HEK293 (cell line): ENCODE measurements around the gene ATP2A3.

Experiments
- CTCF ChIA-PET: fragments of 350-600 bp; formaldehyde crosslinking; extraction: SDS; loops from one replicate; lab custom pipeline; 2021; ENCODE audit warnings: antibody characterized with exemption; lab: Yijun Ruan, JAX
- POLR2A ChIA-PET: fragments of 300-600 bp; formaldehyde crosslinking; extraction: SDS; loops from one replicate; lab custom pipeline; 2020; ENCODE audit warnings: antibody characterized with exemption, inconsistent platforms; lab: Yijun Ruan, JAX
- H3K27ac ChIP-seq: fragments of 200-500 bp; sonication (Bioruptor generic); 2 replicates; pipeline ENCODE4 v1.5.1; 2014; ENCODE audit warnings: low read depth, low read length, control low read depth, inconsistent platforms; ENCODE audit errors: extremely low read depth
- H3K36me3 ChIP-seq, 2 experiments: fragments of 200-500 bp in 1 of 2; sonication (Bioruptor generic) in 1 of 2; 1 replicate in 1 of 2; 2 replicates in 1 of 2; pipeline ENCODE4 v1.5.1; 2014 to 2017; ENCODE audit warnings: inconsistent platforms in 2 of 2, low read length in 2 of 2; ENCODE audit not compliant: control insufficient read depth in 2 of 2, insufficient read depth in 1 of 2
- H3K4me1 ChIP-seq: fragments of 200-500 bp; sonication (Bioruptor generic); 2 replicates; pipeline ENCODE4 v1.5.1; 2014; ENCODE audit warnings: mild to moderate bottlenecking, low read length, inconsistent platforms; ENCODE audit not compliant: control insufficient read depth, insufficient read depth
- H3K4me3 ChIP-seq: 2 replicates; pipeline ENCODE4 v1.5.1; 2011; ENCODE audit warnings: low read depth, mild to moderate bottlenecking, control low read depth, low read length, moderate library complexity
- H3K9me3 ChIP-seq: fragments of 200-500 bp; sonication (Bioruptor generic); 2 replicates; pipeline ENCODE4 v1.5.1; 2014; ENCODE audit warnings: low read depth, low read length, inconsistent platforms; ENCODE audit not compliant: control insufficient read depth, insufficient read depth
- ZFP69B ChIP-seq: fragments of 450-650 bp; formaldehyde crosslinking; IDR thresholded peaks from 2 replicates; pipeline ENCODE4 v1.5.1; 2016; ENCODE audit warnings: missing biosample characterization, missing genetic modification characterization
- ZNF112 ChIP-seq: fragments of 450-650 bp; formaldehyde crosslinking; IDR thresholded peaks from 2 replicates; pipeline ENCODE4 v1.5.0; 2017; ENCODE audit warnings: missing biosample characterization, missing genetic modification characterization
- ZNF155 ChIP-seq: fragments of 450-650 bp; formaldehyde crosslinking; IDR thresholded peaks from 2 replicates; pipeline ENCODE4 v1.5.1; 2016; ENCODE audit warnings: missing biosample characterization, missing genetic modification characterization
- ZNF174 ChIP-seq: fragments of 450-650 bp; formaldehyde crosslinking; IDR thresholded peaks from 2 replicates; pipeline ENCODE4 v1.5.0; 2017; ENCODE audit warnings: missing biosample characterization, mild to moderate bottlenecking, missing genetic modification characterization
- ZNF341 ChIP-seq: fragments of 450-650 bp; formaldehyde crosslinking; IDR thresholded peaks from 2 replicates; pipeline ENCODE4; 2016; ENCODE audit warnings: low read depth, missing biosample characterization, missing genetic modification characterization
- ZNF394 ChIP-seq: fragments of 450-650 bp; formaldehyde crosslinking; IDR thresholded peaks from 2 replicates; pipeline ENCODE4 v1.5.1; 2016; ENCODE audit warnings: missing biosample characterization, missing genetic modification characterization, mild to moderate bottlenecking, moderate library complexity, borderline replicate concordance
- ZNF404 ChIP-seq: fragments of 450-650 bp; formaldehyde crosslinking; IDR thresholded peaks from 2 replicates; pipeline ENCODE4 v1.5.1; 2017; ENCODE audit warnings: missing biosample characterization, missing genetic modification characterization
- ZNF660 ChIP-seq: fragments of 450-650 bp; IDR thresholded peaks from 2 replicates; pipeline ENCODE4 v1.5.1; 2018; ENCODE audit warnings: missing biosample characterization, mild to moderate bottlenecking, missing genetic modification characterization
- ZNF670 ChIP-seq: fragments of 450-650 bp; formaldehyde crosslinking; IDR thresholded peaks from 2 replicates; pipeline ENCODE4 v1.5.1; 2016; ENCODE audit warnings: missing biosample characterization, missing genetic modification characterization, low read depth
- ZXDB ChIP-seq: fragments of 450-650 bp; formaldehyde crosslinking; IDR thresholded peaks from 2 replicates; pipeline ENCODE4 v1.5.1; 2016; ENCODE audit warnings: missing biosample characterization, missing genetic modification characterization
- TF ChIP-seq, protein P1 (sequence below): fragments of 450-650 bp; formaldehyde crosslinking; IDR thresholded peaks from 2 replicates; pipeline ENCODE4 v1.5.1; 2016; ENCODE audit warnings: missing biosample characterization, missing genetic modification characterization
- TF ChIP-seq, protein P2 (sequence below): fragments of 450-650 bp; formaldehyde crosslinking; IDR thresholded peaks from 2 replicates; pipeline ENCODE4 v1.5.1; 2017; ENCODE audit warnings: missing biosample characterization, mild to moderate bottlenecking, missing genetic modification characterization, moderate library complexity
- TF ChIP-seq, protein P3 (sequence below): fragments of 450-650 bp; formaldehyde crosslinking; IDR thresholded peaks from 2 replicates; pipeline ENCODE4 v1.5.1; 2016; ENCODE audit warnings: missing biosample characterization, missing genetic modification characterization

Gene ATP2A3

DNA sequence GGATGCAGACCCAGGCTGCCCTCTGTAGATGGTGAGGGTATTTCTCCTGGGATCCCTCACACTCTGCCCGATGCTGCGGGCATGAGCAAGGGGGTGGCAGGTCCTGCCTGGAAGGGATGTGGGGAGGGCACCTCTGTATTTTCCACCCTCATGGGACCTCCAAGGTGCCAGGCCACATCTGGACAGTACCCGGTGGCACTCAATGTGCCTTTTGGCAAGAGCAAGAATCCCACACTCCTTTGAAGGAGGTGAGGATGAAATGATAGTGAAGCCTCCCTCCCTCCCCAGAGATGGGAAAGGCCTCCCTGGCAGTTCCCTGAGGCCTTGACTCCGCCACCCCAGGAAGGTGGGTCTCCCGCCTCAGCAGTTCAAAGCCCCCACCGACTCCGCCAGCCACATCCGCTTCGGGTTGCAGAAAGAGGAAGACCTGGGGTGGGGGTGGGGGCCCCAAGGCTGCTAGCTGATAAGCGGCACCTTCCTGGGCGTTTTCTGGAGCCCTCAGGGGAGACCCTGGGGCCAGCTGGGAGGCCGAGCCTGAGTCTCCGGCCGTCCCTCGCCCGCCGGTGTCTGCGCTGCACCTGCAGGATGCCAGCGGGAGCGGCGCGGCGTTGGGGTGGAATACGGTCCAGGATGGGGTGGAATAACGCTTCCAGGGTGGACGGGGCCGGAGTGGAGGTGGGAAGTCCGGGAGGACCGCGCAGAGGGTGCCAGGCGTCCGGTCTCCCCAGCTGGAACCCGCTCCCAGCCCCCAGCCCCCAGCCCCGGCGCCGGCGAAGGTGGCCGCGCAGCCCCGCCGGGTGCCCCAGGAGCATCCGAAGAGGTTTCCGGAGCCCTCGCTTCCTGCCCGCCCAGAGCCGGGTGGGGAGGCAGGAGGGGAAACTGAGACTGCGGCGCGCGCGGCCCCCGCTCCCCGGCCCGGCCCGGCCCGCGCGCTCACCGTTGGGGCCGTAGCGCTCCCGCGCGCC lies 718 bp downstream of the ATP2A3 start:
- H3K36me3 ChIP-seq, result no peaks in the 10 kb centered on the region
- no peak overlapping the region for H3K4me3 ChIP-seq
- ChIA-PET CTCF (interaction anchor here (0.7 to 1.1 kb wide), 2 partner anchors 49 to 213 kb away, joined by 3 to 4 read pairs; no protein-coding TSS in a partner anchor), POLR2A (no interaction called here)
- peaks cover 14% of the 10 kb centered on the region for H3K4me1 ChIP-seq
- no peak overlapping the region for H3K27ac ChIP-seq
- H3K9me3 ChIP-seq, result no peaks in the 10 kb centered on the region
- TF ChIP-seq ZNF174 (tag by site-specific recombination) (no peak), ZNF404 (tag by site-specific recombination) (no peak), ZNF341 (tag by site-specific recombination) (no peak), ZFP69B (tag by site-specific recombination) (no peak), ZNF155 (tag by site-specific recombination) (no peak)
- TF ChIP-seq, protein P1, sequence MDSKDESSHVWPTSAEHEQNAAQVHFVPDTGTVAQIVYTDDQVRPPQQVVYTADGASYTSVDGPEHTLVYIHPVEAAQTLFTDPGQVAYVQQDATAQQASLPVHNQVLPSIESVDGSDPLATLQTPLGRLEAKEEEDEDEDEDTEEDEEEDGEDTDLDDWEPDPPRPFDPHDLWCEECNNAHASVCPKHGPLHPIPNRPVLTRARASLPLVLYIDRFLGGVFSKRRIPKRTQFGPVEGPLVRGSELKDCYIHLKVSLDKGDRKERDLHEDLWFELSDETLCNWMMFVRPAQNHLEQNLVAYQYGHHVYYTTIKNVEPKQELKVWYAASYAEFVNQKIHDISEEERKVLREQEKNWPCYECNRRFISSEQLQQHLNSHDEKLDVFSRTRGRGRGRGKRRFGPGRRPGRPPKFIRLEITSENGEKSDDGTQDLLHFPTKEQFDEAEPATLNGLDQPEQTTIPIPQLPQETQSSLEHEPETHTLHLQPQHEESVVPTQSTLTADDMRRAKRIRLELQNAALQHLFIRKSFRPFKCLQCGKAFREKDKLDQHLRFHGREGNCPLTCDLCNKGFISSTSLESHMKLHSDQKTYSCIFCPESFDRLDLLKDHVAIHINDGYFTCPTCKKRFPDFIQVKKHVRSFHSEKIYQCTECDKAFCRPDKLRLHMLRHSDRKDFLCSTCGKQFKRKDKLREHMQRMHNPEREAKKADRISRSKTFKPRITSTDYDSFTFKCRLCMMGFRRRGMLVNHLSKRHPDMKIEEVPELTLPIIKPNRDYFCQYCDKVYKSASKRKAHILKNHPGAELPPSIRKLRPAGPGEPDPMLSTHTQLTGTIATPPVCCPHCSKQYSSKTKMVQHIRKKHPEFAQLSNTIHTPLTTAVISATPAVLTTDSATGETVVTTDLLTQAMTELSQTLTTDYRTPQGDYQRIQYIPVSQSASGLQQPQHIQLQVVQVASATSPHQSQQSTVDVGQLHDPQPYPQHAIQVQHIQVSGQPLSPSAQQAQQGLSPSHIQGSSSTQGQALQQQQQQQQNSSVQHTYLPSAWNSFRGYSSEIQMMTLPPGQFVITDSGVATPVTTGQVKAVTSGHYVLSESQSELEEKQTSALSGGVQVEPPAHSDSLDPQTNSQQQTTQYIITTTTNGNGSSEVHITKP (tag by site-specific recombination), result 0 out of 2 replicates have a peak, but pooled peaks have one; percentile 34

DNA sequence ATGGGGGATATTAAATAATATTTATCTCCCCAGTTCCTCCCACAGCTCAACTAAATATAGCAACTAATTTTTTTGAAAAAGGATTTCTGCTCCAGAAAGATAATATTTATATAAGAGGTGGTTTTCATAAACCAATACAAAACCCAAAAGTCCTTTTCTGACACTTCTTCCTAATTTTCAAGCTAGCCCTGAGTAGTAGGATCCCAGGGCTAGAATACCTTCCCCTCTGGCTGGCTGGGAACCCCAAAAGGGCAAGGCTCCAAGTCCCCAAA lies 1.3 kb downstream of the ATP2A3 start:
- Histone ChIP-seq H3K27ac (no peak overlapping the region), H3K9me3 (no peaks in the 10 kb centered on the region), H3K36me3 (no peaks in the 10 kb centered on the region), H3K4me3 (no peak overlapping the region), H3K4me1 (peaks cover 14% of the 10 kb centered on the region)
- TF ChIP-seq, protein P2, sequence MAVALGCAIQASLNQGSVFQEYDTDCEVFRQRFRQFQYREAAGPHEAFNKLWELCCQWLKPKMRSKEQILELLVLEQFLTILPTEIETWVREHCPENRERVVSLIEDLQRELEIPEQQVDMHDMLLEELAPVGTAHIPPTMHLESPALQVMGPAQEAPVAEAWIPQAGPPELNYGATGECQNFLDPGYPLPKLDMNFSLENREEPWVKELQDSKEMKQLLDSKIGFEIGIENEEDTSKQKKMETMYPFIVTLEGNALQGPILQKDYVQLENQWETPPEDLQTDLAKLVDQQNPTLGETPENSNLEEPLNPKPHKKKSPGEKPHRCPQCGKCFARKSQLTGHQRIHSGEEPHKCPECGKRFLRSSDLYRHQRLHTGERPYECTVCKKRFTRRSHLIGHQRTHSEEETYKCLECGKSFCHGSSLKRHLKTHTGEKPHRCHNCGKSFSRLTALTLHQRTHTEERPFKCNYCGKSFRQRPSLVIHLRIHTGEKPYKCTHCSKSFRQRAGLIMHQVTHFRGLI, result no peak
- TF ChIP-seq ZNF670 (tag by site-specific recombination) (no peak), ZNF394 (tag by site-specific recombination) (no peak), ZNF112 (tag by site-specific recombination) (no peak), ZNF660 (tag by site-specific recombination) (no peak), ZXDB (tag by site-specific recombination) (no peak)
- TF ChIP-seq, protein P3, sequence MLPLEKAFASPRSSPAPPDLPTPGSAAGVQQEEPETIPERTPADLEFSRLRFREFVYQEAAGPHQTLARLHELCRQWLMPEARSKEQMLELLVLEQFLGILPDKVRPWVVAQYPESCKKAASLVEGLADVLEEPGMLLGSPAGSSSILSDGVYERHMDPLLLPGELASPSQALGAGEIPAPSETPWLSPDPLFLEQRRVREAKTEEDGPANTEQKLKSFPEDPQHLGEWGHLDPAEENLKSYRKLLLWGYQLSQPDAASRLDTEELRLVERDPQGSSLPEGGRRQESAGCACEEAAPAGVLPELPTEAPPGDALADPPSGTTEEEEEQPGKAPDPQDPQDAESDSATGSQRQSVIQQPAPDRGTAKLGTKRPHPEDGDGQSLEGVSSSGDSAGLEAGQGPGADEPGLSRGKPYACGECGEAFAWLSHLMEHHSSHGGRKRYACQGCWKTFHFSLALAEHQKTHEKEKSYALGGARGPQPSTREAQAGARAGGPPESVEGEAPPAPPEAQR (tag by site-specific recombination), result no peak
- ChIA-PET POLR2A (no interaction called here), CTCF (interaction anchor here (0.6 to 1.1 kb wide), 3 partner anchors 17 to 213 kb away, joined by 3 to 4 read pairs (median 3); no protein-coding TSS in a partner anchor)
